GM23338 (cell line): ENCODE measurements around the gene ZNF511. TPM values are rescaled to one million over a fixed set of nuclear protein-coding genes. Genes with fewer than 3 reads are reported as not detected.

Experiments
- ATAC-seq: fragments of 200-7000 bp; cut with Tn5 transposase; 3 replicates; pipeline ENCODE4 v1.9.1; 2020
- DNase-seq: peaks from one replicate; pipeline ENCODE4 v3.0.0-alpha.2; 2015; ENCODE audit warnings: low spot score
- H2AFZ ChIP-seq: fragments of 200-600 bp; sonication (generic); 2 replicates; pipeline ENCODE4 v1.8.0; 2016; ENCODE audit warnings: antibody characterized with exemption, mild to moderate bottlenecking, moderate library complexity
- H3F3A ChIP-seq: fragments of 200-600 bp; sonication (generic); replicated peaks from 2 replicates; pipeline ENCODE4 v1.8.0; 2017; ENCODE audit warnings: antibody characterized with exemption, mixed run types, low read depth
- H3K27ac ChIP-seq: fragments of 200-600 bp; sonication (generic); 2 replicates; pipeline ENCODE4 v1.6.1; 2016; ENCODE audit warnings: low read depth
- H3K27me3 ChIP-seq: fragments of 200-600 bp; sonication (generic); 2 replicates; pipeline ENCODE4 v1.8.0; 2016; ENCODE audit warnings: mild to moderate bottlenecking, mixed run types, moderate library complexity; ENCODE audit not compliant: insufficient read depth
- H3K36me3 ChIP-seq: fragments of 200-600 bp; sonication (generic); 2 replicates; pipeline ENCODE4 v1.8.0; 2016; ENCODE audit warnings: mild to moderate bottlenecking; ENCODE audit not compliant: insufficient read depth
- H3K4me1 ChIP-seq: fragments of 200-600 bp; sonication (generic); 2 replicates; pipeline ENCODE4 v1.8.0; 2016; ENCODE audit warnings: mild to moderate bottlenecking, moderate library complexity; ENCODE audit not compliant: insufficient read depth
- H3K4me2 ChIP-seq: fragments of 200-600 bp; sonication (generic); 2 replicates; pipeline ENCODE4 v1.7.1; 2017; ENCODE audit warnings: mixed run types
- H3K4me3 ChIP-seq: fragments of 200-600 bp; sonication (generic); 2 replicates; pipeline ENCODE4 v1.6.1; 2016; ENCODE audit warnings: mixed run types
- H3K79me2 ChIP-seq: fragments of 200-600 bp; sonication (generic); replicated peaks from 2 replicates; pipeline ENCODE4 v1.8.0; 2017; ENCODE audit warnings: mild to moderate bottlenecking; ENCODE audit not compliant: insufficient read depth
- H3K9me2 ChIP-seq: fragments of 200-600 bp; sonication (generic); 2 replicates; pipeline ENCODE4 v1.8.0; 2017; ENCODE audit not compliant: insufficient read depth
- H4K20me1 ChIP-seq: fragments of 200-600 bp; sonication (generic); replicated peaks from 2 replicates; pipeline ENCODE4 v1.8.0; 2017; ENCODE audit warnings: mild to moderate bottlenecking; ENCODE audit not compliant: insufficient read depth
- H3K27ac Mint-ChIP-seq: 2 replicates; pipeline ENCODE4 v1.8.0; 2020; ENCODE audit warnings: inconsistent platforms, mild to moderate bottlenecking, moderate library complexity, mixed read lengths
- H3K27me3 Mint-ChIP-seq: 3 replicates; pipeline ENCODE4 v1.8.0; 2022; ENCODE audit warnings: low read depth, mild to moderate bottlenecking, moderate library complexity, mixed read lengths, inconsistent platforms; ENCODE audit not compliant: insufficient read depth, poor library complexity
- H3K36me3 Mint-ChIP-seq: 3 replicates; pipeline ENCODE4 v1.8.0; 2021; ENCODE audit warnings: low read depth, mild to moderate bottlenecking, inconsistent platforms, moderate library complexity, mixed read lengths
- H3K4me1 Mint-ChIP-seq: 3 replicates; pipeline ENCODE4 v1.8.0; 2020; ENCODE audit warnings: mild to moderate bottlenecking, inconsistent platforms, mixed read lengths
- H3K4me3 Mint-ChIP-seq: 3 replicates; pipeline ENCODE4 v1.8.0; 2021; ENCODE audit warnings: moderate library complexity, mild to moderate bottlenecking, inconsistent platforms, mixed read lengths
- H3K9me3 Mint-ChIP-seq: 3 replicates; pipeline ENCODE4 v1.8.0; 2020; ENCODE audit warnings: moderate library complexity, mild to moderate bottlenecking, inconsistent platforms, mixed read lengths
- CREB1 ChIP-seq: fragments of 250-450 bp; sonication (Bioruptor Pico); IDR thresholded peaks from 2 replicates; pipeline ENCODE4 v1.5.0; 2020; ENCODE audit warnings: low read depth, mild to moderate bottlenecking, moderate library complexity
- EZH2 ChIP-seq: fragments of 200-600 bp; sonication (generic); IDR thresholded peaks from one replicate; pipeline ENCODE4 v1.8.0; 2017; ENCODE audit warnings: antibody characterized with exemption, mild to moderate bottlenecking, low read depth; ENCODE audit not compliant: unreplicated experiment
- EZH2phosphoT487 ChIP-seq: fragments of 200-600 bp; sonication (generic); IDR thresholded peaks from one replicate; pipeline ENCODE4 v1.8.1; 2018; ENCODE audit warnings: antibody characterized with exemption; ENCODE audit not compliant: unreplicated experiment
- JUNB ChIP-seq: IDR thresholded peaks from one replicate; pipeline ENCODE4 v1.6.1; 2016; ENCODE audit warnings: antibody characterized with exemption; ENCODE audit not compliant: unreplicated experiment
- NANOG ChIP-seq: IDR thresholded peaks from 2 replicates; pipeline ENCODE4 v1.6.1; 2016; ENCODE audit warnings: antibody characterized with exemption, borderline replicate concordance
- POLR2AphosphoS5 ChIP-seq: IDR thresholded peaks from 2 replicates; pipeline ENCODE4 v1.6.1; 2016; ENCODE audit warnings: antibody characterized with exemption, low read depth
- STAT1 ChIP-seq: IDR thresholded peaks from one replicate; pipeline ENCODE4 v1.6.1; 2016; ENCODE audit warnings: antibody characterized with exemption; ENCODE audit not compliant: unreplicated experiment
- ZNF114 ChIP-seq: fragments of 250-450 bp; sonication (Bioruptor Pico); IDR thresholded peaks from 2 replicates; pipeline ENCODE4 v1.5.0; 2020; ENCODE audit warnings: mild to moderate bottlenecking, moderate library complexity
- ZNF331 ChIP-seq: fragments of 250-450 bp; sonication (Bioruptor Pico); IDR thresholded peaks from 2 replicates; pipeline ENCODE4 v1.5.0; 2020; ENCODE audit warnings: low read depth, mild to moderate bottlenecking, moderate library complexity
- polyA plus RNA-seq: library from polyadenylated mRNA; unstranded; fragments of >200 nt; fragmentation: Nextera tagmentation; extraction: Ambion mirVana; gene quantifications from 2 replicates; pipeline ENCODE4 v1.2.1, GENCODE V29; 2016
- total RNA-seq: library from RNA; depleted of rRNA; stranded (reverse); fragments of >200 nt; shearing (Covaris generic); gene quantifications from 2 replicates; pipeline ENCODE4 v1.2.3, GENCODE V29; 2014
- TF ChIP-seq, protein P1 (sequence below): IDR thresholded peaks from one replicate; pipeline ENCODE4 v1.6.1; 2018; ENCODE audit warnings: antibody characterized with exemption; ENCODE audit not compliant: unreplicated experiment
- TF ChIP-seq, protein P2 (sequence below), 2 experiments: fragments of 200-600 bp in 1 of 2; sonication (generic) in 1 of 2; conservative IDR thresholded peaks; 2 replicates each; pipeline versions ENCODE4 v1.5.1 to v1.6.1; 2016 to 2017; ENCODE audit warnings: antibody characterized with exemption in 2 of 2, low read depth in 2 of 2, mild to moderate bottlenecking in 2 of 2, moderate library complexity in 1 of 2
- TF ChIP-seq, protein P3 (sequence below): fragments of 250-450 bp; sonication (Bioruptor Pico); IDR thresholded peaks from 2 replicates; pipeline ENCODE4 v1.5.0; 2020; ENCODE audit warnings: mild to moderate bottlenecking, moderate library complexity
- TF ChIP-seq, protein P4 (sequence below): IDR thresholded peaks from 2 replicates; pipeline ENCODE4 v1.6.1; 2016; ENCODE audit warnings: antibody characterized with exemption

ZNF511 gene
- total and polyA plus RNA-seq, 2 experiments from 2014 or later: 41.3 to 104 TPM

DNA sequence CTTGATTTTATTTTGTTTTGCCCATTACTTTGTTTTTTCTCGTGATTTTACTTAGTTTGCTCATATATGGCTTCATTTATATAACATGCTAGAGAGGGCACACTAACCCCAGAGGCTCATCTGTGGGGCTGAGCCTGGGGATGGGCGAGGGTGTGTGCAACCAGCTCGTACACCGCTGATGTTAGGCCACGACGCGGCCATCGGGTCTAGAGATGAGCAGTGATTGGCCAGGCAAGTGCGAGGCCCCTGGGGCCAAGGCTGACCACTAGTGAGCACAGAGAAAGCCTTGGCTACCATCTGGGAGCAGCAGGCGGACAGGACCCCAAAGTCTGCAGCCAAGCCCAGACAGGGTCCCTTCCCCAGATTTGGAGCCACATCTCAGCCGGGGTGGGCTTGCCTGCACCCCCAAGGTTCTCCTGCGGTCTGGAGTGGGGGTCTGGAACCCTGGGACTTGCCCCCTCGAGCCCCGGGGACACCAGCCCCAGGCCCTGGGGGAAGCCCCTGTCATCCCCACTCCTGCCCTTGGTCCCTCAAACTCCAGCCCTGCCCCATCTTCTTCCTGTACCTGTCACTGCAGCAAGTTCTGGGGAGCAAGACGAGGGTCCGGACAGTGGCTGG is 45.4 kb downstream of the ZNF511 start:
- Mint-ChIP-seq H3K4me1 (no peaks in the 10 kb centered on the region; the same call in 2 of the 3 replicates), H3K27ac (no peak overlapping the region), H3K4me3 (no peak overlapping the region; the same call in 2 of the 3 replicates), H3K36me3 (no peaks in the 10 kb centered on the region), H3K9me3 (no peaks in the 10 kb centered on the region), H3K27me3 (peaks cover 20% of the 10 kb centered on the region)
- no peaks in the 10 kb centered on the region for H3K36me3 ChIP-seq
- DNase-seq: no peak
- no peak for ATAC-seq
- no peaks in the 10 kb centered on the region for H3K4me1 ChIP-seq
- no peak overlapping the region for H3K27ac ChIP-seq
- H3K27me3 ChIP-seq: no peaks in the 10 kb centered on the region
- 0 out of 2 replicates have a peak, but pooled peaks cover 3% of the 10 kb centered on the region for H3F3A ChIP-seq
- no peak for TF ChIP-seq EZH2phosphoT487
- TF ChIP-seq POLR2AphosphoS5: no peak
- TF ChIP-seq, protein P1, sequence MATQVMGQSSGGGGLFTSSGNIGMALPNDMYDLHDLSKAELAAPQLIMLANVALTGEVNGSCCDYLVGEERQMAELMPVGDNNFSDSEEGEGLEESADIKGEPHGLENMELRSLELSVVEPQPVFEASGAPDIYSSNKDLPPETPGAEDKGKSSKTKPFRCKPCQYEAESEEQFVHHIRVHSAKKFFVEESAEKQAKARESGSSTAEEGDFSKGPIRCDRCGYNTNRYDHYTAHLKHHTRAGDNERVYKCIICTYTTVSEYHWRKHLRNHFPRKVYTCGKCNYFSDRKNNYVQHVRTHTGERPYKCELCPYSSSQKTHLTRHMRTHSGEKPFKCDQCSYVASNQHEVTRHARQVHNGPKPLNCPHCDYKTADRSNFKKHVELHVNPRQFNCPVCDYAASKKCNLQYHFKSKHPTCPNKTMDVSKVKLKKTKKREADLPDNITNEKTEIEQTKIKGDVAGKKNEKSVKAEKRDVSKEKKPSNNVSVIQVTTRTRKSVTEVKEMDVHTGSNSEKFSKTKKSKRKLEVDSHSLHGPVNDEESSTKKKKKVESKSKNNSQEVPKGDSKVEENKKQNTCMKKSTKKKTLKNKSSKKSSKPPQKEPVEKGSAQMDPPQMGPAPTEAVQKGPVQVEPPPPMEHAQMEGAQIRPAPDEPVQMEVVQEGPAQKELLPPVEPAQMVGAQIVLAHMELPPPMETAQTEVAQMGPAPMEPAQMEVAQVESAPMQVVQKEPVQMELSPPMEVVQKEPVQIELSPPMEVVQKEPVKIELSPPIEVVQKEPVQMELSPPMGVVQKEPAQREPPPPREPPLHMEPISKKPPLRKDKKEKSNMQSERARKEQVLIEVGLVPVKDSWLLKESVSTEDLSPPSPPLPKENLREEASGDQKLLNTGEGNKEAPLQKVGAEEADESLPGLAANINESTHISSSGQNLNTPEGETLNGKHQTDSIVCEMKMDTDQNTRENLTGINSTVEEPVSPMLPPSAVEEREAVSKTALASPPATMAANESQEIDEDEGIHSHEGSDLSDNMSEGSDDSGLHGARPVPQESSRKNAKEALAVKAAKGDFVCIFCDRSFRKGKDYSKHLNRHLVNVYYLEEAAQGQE: no peak
- no peak for TF ChIP-seq JUNB
- no peak for TF ChIP-seq CREB1 (CRISPR knock-in tag)
- TF ChIP-seq ZNF331 (CRISPR knock-in tag): no peak
- TF ChIP-seq EZH2: no peak
- TF ChIP-seq ZNF114 (CRISPR knock-in tag): no peak
- TF ChIP-seq, protein P2, sequence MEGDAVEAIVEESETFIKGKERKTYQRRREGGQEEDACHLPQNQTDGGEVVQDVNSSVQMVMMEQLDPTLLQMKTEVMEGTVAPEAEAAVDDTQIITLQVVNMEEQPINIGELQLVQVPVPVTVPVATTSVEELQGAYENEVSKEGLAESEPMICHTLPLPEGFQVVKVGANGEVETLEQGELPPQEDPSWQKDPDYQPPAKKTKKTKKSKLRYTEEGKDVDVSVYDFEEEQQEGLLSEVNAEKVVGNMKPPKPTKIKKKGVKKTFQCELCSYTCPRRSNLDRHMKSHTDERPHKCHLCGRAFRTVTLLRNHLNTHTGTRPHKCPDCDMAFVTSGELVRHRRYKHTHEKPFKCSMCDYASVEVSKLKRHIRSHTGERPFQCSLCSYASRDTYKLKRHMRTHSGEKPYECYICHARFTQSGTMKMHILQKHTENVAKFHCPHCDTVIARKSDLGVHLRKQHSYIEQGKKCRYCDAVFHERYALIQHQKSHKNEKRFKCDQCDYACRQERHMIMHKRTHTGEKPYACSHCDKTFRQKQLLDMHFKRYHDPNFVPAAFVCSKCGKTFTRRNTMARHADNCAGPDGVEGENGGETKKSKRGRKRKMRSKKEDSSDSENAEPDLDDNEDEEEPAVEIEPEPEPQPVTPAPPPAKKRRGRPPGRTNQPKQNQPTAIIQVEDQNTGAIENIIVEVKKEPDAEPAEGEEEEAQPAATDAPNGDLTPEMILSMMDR (conservative IDR thresholded peaks at IDR 0.05; ENCODE audit: low read depth in 2 of 2): no peak
- TF ChIP-seq, protein P3, sequence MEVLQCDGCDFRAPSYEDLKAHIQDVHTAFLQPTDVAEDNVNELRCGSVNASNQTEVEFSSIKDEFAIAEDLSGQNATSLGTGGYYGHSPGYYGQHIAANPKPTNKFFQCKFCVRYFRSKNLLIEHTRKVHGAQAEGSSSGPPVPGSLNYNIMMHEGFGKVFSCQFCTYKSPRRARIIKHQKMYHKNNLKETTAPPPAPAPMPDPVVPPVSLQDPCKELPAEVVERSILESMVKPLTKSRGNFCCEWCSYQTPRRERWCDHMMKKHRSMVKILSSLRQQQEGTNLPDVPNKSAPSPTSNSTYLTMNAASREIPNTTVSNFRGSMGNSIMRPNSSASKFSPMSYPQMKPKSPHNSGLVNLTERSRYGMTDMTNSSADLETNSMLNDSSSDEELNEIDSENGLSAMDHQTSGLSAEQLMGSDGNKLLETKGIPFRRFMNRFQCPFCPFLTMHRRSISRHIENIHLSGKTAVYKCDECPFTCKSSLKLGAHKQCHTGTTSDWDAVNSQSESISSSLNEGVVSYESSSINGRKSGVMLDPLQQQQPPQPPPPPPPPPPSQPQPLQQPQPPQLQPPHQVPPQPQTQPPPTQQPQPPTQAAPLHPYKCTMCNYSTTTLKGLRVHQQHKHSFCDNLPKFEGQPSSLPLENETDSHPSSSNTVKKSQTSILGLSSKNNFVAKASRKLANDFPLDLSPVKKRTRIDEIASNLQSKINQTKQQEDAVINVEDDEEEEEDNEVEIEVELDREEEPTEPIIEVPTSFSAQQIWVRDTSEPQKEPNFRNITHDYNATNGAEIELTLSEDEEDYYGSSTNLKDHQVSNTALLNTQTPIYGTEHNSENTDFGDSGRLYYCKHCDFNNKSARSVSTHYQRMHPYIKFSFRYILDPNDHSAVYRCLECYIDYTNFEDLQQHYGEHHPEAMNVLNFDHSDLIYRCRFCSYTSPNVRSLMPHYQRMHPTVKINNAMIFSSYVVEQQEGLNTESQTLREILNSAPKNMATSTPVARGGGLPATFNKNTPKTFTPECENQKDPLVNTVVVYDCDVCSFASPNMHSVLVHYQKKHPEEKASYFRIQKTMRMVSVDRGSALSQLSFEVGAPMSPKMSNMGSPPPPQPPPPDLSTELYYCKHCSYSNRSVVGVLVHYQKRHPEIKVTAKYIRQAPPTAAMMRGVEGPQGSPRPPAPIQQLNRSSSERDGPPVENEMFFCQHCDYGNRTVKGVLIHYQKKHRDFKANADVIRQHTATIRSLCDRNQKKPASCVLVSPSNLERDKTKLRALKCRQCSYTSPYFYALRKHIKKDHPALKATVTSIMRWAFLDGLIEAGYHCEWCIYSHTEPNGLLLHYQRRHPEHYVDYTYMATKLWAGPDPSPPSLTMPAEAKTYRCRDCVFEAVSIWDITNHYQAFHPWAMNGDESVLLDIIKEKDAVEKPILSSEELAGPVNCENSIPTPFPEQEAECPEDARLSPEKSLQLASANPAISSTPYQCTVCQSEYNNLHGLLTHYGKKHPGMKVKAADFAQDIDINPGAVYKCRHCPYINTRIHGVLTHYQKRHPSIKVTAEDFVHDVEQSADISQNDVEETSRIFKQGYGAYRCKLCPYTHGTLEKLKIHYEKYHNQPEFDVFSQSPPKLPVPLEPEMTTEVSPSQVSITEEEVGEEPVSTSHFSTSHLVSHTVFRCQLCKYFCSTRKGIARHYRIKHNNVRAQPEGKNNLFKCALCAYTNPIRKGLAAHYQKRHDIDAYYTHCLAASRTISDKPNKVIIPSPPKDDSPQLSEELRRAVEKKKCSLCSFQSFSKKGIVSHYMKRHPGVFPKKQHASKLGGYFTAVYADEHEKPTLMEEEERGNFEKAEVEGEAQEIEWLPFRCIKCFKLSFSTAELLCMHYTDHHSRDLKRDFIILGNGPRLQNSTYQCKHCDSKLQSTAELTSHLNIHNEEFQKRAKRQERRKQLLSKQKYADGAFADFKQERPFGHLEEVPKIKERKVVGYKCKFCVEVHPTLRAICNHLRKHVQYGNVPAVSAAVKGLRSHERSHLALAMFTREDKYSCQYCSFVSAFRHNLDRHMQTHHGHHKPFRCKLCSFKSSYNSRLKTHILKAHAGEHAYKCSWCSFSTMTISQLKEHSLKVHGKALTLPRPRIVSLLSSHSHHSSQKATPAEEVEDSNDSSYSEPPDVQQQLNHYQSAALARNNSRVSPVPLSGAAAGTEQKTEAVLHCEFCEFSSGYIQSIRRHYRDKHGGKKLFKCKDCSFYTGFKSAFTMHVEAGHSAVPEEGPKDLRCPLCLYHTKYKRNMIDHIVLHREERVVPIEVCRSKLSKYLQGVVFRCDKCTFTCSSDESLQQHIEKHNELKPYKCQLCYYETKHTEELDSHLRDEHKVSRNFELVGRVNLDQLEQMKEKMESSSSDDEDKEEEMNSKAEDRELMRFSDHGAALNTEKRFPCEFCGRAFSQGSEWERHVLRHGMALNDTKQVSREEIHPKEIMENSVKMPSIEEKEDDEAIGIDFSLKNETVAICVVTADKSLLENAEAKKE (CRISPR knock-in tag): no peak
- TF ChIP-seq NANOG: no peak
- no peak for TF ChIP-seq STAT1
- TF ChIP-seq, protein P4, sequence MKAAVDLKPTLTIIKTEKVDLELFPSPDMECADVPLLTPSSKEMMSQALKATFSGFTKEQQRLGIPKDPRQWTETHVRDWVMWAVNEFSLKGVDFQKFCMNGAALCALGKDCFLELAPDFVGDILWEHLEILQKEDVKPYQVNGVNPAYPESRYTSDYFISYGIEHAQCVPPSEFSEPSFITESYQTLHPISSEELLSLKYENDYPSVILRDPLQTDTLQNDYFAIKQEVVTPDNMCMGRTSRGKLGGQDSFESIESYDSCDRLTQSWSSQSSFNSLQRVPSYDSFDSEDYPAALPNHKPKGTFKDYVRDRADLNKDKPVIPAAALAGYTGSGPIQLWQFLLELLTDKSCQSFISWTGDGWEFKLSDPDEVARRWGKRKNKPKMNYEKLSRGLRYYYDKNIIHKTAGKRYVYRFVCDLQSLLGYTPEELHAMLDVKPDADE: no peak
- 0 out of 2 replicates have a peak, but pooled peaks cover 4% of the 10 kb centered on the region for H3K79me2 ChIP-seq
- no peak overlapping the region for H3K4me3 ChIP-seq
- no peaks in the 10 kb centered on the region; the same call in 1 of the 2 replicates for H4K20me1 ChIP-seq
- H2AFZ ChIP-seq: no peak overlapping the region
- H3K9me2 ChIP-seq: no peaks in the 10 kb centered on the region
- H3K4me2 ChIP-seq: no peak overlapping the region
